ENCODE results near the gene CYB5R3.

DNA sequence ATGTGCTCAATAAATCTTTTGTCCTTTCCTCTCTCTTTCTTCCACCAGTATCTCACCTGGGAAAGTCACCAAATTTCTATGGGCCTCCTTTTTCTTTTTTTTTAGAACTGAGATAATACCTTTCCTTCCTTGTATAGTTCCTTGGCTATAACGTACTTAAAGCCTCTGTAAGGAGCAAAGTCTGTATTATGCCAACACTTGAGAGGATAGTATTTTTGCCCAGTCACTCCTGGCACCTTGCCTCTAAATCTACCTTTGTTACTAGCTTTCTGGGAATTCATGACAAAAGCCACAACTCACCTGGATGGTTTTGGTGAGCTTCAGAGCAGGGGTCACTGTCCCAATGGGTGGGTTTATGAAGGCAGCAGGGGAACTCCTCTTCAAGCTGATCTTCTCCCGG lies 46.7 kb downstream of the CYB5R3 start:
- TF ChIP-seq, protein P1, sequence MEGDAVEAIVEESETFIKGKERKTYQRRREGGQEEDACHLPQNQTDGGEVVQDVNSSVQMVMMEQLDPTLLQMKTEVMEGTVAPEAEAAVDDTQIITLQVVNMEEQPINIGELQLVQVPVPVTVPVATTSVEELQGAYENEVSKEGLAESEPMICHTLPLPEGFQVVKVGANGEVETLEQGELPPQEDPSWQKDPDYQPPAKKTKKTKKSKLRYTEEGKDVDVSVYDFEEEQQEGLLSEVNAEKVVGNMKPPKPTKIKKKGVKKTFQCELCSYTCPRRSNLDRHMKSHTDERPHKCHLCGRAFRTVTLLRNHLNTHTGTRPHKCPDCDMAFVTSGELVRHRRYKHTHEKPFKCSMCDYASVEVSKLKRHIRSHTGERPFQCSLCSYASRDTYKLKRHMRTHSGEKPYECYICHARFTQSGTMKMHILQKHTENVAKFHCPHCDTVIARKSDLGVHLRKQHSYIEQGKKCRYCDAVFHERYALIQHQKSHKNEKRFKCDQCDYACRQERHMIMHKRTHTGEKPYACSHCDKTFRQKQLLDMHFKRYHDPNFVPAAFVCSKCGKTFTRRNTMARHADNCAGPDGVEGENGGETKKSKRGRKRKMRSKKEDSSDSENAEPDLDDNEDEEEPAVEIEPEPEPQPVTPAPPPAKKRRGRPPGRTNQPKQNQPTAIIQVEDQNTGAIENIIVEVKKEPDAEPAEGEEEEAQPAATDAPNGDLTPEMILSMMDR (conservative IDR thresholded peaks at IDR 0.05 in 1 of 2, IDR thresholded peaks at IDR 0.05 in 1 of 2; ENCODE audit: extremely low read depth in 1 of 2, insufficient read depth in 1 of 2, low read depth in 1 of 2, low read length in 2 of 2): no peak
- no peak for TF ChIP-seq EZH2 (IDR thresholded peaks at IDR 0.05; ENCODE audit: borderline replicate concordance, low read length)
